Colon (tissue), 2 donors: ENCODE data around the gene OR52I1.

Source experiments
- FAIRE-seq: peaks from 2 replicates; lab custom pipeline; 2012; peaks lifted over from hg19 to GRCh38; lab: Jason Lieb, UNC
- donor health status: control.
- donor health status: control.

OR52I1 gene

DNA sequence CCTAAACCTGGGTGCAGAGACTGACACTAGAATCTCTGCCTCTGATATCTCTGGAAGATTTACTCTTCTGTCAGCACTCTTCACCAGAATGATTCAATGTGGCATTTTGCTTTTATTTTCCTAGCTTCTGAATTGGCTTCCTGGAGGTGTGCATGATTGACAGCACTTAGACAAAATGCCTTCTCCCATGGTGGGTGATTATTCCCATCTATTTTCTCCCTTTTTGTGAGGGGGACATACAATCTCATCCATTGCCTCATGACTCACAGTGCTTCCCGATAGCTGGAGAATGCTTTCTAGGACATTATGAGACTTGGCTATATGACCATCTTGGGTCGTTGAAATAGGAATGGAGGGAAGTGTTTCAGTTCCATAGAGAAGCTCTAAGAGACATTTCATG is 18.1 kb downstream of the OR52I1 start:
- no peak for FAIRE-seq

DNA sequence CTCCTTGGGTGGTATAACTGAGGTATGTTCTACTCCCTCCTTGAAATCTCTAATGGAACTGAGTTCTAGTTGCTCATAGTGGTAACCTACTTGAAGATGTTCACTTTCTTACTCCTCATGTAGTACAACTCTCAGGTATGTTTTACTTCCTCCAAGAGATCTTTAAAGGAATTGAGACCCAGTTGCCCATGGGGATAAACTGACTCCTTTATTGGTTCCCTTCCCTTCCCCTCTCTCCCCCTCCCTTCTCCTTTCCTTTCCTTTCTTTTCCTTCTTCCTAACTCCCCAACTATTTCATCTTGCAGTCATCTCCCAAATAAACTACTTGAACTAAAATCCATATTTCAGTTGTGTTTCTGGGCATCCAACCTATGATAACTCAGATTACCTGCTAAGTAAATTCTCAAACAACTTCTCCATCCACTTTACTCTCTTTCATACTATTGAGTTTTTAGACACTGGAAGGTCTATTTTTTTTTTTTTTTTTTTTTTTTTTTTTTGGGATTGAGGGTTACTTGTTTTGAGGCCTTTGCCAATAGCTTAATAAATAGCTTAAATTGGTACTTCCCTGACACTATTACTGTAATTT is 22.1 kb downstream of the OR52I1 start:
- FAIRE-seq, result no peak

DNA sequence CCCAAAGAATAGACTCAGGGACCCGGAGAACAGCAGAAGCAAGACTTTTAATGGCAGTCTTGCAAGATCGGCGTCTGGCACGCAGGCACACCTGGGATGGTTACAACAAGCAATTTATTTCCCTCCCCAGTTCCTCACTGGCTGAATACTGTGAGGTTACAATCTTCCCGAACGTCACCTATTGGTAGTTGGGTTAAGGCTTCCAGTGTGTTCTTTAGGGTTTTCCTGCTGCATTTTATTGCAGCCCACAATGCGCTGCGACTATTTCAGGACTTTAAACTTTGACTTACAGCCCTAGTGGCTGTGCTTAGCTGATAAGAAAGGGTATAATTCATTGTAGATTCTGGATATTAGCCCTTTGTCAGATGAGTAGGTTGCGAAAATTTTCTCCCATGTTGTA is 25.7 kb downstream of the OR52I1 start:
- no peak for FAIRE-seq

DNA sequence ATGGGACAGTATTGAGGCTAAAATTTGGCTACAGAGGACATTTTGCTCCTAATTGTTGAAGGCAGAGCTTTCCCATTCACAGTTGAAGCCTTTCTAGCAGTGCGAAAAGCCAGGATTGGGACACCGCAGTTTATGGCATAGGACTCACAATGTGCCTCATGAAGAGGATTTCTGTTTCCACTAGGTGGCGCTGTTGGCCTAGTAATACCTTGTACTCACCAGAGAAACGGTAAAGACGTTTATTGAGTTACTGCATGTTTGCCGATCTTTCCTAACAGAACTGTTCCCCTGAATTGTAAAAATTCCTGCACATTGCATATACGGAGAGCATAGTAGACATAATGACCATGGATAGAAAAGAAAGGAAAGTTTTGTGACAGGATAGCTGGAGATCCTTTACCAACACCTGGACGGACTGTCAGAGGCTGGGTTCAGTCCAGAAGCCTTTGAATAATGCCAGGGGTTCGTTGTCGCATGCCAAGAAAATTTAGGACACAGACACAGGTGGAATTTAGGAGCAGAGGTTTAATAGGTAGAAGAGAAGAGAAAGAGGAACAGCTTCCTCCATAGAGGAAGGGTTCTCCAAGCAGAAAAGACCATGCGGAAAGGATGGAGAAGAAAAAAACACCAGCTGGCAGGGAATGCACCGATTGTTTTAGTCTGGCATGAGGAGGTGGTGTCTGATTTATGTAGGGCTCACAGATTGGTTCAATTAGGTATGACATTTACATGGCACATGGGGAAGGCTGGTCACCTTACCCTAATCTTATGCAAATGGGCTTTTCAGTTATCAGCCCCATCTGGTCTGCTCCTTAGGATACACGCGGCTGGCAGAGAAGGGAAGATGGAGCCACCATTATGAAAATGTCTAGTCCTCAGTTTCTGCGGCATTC is 32.6 kb downstream of the OR52I1 start:
- FAIRE-seq, result no peak

DNA sequence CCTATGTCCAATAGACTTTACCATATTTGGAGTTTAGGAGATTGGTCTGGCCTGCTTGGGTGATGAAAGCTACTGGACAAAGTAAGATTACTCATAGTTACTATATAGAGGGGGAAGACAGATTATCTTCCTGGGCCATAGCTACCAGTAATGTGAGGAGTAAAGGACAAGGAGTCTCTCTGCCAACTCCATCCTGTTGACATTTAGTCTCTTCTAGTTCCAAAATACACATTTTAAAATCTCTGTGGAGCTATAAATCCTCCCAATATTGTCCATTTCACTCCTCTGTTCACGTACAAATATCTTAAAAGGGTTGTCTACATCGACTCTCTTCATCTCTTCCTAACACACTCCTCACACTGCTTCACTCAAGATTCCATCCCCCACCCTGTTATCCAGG is 42.3 kb downstream of the OR52I1 start:
- FAIRE-seq, result no peak

DNA sequence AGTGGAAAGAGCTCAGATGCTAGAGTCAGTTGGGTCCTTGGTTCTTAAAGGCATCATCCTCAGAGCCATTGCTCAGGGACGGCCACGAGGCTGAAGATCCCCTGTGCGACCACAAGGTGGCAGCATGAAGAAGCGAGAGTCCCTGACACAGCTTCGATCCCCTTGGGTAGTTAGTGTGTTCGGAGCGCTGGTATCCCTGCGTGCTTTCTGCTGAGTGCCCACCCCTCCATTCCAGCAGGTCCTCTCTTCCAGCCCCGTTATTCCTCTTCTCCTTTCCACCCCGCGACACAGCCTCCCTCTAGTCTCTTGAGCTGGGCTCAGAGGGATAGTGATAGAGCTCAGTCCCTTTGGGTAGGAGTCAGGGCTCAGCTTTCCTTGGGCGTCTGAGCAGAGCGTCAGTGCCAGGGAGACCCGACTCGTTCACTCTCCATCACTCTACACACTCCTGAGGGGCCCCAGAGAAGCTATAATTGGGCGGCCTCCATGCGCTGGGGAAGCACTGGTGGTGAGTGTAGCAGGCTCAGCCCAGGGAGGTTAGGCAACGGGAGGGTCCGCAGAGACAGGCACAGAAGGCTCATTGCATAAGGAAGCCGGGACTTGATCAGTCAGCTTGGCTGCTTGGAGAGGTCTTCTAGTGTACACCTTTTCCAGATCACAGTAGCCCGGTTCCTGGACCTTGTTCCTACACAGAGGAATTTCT is 43.3 kb downstream of the OR52I1 start, which contains the start of gene OR51D1:
OR51D1 (plus strand) TSS at position 516 of the 700 bp plus-strand sequence. CDS start 2,314 bp downstream, outside the sequence.
- no peak for FAIRE-seq

DNA sequence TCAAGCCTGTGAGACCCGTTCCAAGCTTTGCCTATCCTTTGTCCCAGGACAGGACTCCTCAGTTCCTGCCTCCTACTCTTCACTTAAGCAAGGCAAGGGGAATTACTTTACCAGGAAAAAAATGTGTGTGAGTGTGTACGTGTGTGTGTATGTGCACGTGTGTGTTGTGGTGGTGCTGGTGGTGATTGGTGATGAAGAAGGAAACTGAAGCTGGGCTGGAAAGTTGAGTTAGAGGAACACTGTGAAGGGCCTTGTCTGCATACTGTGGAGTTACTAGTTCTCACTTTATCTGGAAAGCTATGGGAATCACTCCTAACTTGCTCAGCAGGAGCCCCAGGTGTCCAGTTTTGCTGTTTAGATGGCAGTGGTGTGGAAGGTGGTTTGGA is 43.8 kb downstream of the OR52I1 start:
- FAIRE-seq, result no peak

DNA sequence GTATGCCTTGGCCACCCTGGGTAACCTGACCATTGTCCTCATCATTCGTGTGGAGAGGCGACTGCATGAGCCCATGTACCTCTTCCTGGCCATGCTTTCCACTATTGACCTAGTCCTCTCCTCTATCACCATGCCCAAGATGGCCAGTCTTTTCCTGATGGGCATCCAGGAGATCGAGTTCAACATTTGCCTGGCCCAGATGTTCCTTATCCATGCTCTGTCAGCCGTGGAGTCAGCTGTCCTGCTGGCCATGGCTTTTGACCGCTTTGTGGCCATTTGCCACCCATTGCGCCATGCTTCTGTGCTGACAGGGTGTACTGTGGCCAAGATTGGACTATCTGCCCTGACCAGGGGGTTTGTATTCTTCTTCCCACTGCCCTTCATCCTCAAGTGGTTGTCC is 46.1 kb downstream of the OR52I1 start:
- no peak for FAIRE-seq

DNA sequence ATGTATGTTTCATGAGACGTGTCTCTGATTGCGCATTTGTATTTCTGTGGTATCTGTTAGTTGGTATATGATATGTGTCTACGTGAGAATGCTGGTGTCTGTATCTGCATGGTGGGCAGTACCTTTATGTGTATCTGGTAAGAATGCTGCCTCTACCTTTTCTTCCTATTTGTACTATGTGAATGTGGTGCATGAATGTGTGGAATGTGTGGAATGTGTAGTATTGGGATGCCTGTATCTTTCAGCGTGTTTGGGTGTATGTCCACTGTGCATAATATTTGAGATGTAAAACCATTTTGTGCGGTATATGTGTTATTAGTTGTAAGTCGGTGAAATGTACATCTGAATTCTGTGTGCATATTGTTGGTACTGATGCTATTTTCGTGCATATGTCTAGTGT is 47.7 kb downstream of the OR52I1 start:
- no peak for FAIRE-seq

DNA sequence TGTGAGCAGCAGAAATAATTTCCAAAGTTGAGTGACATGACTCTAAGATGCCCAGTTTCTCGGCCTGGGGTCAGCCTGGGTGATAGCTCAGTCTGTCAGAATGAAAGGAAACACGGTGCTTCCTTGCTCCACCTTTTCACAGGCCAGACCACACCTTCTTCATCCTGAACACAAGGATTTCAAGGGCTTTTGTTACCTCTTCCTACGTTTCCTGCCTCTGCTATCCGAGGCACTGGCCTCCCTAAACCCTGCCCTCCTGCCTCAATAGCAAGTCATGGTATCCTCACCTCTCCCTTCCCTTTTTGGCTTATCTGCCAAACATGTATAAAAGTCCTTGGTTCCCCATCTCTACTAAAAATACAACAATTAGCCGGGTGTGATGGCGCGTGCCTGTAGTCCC is 48.2 kb downstream of the OR52I1 start:
- no peak for FAIRE-seq

DNA sequence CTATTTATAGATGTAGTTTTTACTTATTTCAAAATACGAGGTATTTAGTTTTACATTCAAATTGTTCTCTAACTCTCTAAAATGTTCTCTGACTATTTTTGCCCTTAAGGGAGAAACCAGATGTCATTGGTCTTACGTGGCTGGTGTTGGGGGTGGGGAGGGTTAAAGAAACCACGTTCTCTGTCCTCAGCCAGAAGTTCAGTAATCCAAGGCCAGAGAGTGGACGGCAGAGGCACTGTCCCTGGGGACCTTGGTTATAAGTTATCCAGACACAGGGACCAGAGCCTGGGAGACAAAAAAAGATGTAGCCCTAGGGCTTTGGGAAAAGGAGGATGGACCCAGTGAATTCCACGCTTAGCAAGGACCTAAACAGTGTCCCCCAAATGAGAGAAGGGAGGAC is 49.2 kb downstream of the OR52I1 start:
- FAIRE-seq, result no peak

DNA sequence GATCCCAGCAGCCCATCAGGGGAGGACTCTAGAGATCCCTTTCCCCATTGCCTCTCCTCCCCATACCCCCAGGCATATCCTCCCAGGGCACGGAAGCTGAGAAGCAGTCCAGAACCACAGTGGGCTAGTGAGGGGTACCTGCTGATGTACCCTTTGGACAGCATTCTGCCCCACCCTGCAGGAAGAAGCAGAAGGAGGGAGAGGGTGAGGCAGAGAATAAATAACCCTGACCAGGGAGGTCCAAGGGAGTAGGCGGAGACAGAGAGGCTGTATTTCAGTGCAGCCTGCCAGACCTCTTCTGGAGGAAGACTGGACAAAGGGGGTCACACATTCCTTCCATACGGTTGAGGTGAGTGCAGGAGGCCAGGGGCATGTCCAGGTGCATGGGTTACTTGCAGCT is 49.8 kb downstream of the OR52I1 start, which contains the start of gene OR51E1:
OR51E1 (plus strand) TSS at position 301 of the 400 bp plus-strand sequence. CDS start 8,545 bp downstream, outside the sequence.
- no peak for FAIRE-seq

DNA sequence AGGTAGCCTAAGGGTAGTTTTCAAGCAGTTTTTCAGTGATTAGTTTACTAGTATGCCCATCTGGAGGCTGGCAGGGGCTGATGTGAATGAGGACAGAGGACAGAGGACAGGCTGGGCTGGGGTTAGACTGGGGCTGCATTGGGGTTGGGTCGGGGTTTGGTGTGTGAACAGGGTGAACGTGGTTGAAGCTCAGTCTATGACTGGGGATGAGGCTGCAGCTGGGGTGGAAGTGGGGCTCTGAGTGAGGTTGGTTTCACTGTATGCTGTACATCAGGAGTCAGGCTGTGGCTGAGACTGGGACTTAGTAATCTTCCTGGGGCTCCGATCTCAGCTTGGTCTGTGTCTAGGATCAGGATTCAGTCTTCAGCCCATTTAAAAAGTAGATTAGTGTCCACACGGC is 50.4 kb downstream of the OR52I1 start:
- no peak for FAIRE-seq
